Dedifferentiated amniotic fluid mesenchymal stem cell (primary cell): ENCODE results near the gene EP400.
"Not testable (repeated sequence)": the region's sequence is repeated elsewhere in the genome, so short reads cannot be mapped to it uniquely, and the experiment has no call there.

Experiments
- DNase-seq: peaks from one replicate; pipeline ENCODE4 v3.0.0-alpha.2; 2016; ENCODE audit errors: extremely low spot score

Gene EP400

DNA sequence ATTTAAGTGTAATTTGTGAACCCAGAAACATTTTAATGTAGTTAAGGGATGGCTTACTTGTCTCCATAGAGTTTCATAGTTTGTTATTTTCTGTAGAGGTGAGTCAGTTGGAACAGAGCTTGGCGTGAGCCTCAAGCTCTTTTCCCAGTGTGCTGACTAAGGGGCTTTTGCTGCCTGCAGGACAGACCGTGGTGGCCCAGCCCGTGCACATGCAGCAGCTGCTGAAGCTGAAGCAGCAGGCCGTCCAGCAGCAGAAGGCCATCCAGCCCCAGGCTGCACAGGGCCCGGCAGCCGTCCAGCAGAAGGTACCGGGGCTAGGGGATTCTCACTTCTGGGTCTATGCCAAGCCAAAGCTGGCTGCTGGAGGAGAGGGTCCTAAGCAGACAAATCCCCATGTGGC, 117.4 kb downstream of the EP400 start:
- no peak for DNase-seq

- no peak for DNase-seq
Measured at GRCh38 chr12:132068250-132068649, 118.5 kb downstream of the EP400 start.

DNA sequence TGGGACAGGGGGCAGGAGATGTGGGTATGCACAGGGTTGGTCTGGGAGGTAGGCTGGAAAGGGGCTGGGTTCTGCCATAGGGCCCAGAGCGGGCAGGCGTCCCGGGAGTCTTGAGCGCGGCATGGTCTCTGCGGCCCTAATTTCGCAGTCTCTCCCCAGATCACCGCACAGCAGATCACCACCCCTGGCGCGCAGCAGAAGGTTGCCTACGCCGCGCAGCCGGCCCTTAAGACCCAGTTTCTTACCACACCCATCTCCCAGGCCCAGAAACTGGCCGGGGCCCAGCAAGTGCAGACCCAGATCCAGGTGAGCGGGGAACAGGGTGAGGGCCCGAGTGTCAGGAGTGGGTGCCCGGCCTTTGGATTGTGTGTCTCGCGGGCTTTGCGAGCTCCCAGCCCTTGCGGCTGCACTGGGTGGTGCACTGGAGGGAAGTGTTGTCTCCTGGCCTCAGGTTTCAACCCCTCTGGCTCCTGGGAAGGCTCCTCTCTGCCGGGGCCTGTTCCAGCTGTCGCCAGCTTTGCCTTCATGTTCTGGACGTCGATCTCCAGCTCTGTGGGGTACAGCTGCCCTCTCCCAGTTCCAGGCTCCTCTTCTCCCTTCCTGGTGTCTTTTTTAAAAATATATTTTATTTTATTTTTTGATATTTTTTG, 119.7 kb downstream of the EP400 start:
- DNase-seq = no peak

DNA sequence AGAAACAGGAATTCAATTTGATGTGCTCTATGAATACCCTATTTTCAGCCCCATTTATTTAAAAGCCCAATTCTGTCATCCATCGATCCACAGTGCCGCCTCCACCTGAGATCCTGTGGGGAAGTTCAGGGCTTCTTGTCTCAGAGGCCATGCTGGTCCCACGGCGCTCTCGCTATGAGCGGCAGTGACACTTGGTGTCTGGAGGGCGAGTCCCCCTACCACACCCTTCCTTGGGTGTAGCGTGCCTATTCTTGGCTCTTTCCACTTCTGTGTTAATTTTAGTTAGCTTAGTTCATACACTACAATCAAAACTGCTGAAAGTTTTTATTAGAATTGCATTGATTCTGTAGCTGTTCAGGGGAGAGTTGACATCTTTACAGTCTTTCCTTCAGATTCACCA, 120.6 kb downstream of the EP400 start:
- no peak for DNase-seq

DNA sequence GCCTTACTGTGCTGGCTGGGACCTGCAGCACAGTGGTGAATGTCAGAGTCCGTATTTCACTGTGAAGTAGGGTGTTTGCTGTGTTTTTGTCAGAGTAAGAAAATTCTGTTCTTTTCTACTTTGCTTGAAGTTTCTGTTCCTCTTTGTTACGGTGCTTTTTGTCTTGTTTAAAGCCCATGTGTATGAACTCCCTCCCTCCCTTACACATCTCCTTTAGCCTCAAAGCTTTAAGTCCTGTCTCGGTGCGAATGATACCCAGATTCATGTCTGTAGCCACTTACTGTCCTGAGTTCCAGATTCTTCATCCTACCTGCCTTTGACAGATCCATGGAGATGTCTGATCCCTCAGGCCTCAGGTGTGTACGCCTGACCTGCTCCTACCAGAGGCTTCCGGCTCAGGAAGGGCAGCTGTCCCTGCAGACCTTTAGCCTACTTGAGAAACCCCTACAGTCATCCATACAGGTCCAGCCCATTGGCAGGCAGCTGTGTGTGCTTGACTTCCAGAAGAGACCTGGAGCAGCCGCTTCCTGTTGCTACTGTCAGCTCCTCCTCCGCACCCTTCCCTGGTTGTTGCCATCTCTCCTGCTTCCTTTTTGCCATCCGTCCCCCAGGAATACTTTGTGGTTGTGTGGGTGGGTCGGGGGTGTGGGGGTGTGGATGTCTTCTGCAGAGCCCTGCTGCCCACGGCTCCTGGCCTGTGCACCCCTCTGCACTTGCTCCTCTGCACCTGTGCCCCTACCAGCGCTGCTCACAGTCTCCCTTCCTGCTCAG, 121.5 kb downstream of the EP400 start:
- DNase-seq = no peak

- no peak for DNase-seq
Measured at GRCh38 chr12:132071830-132072384, 122.2 kb downstream of the EP400 start.

DNA sequence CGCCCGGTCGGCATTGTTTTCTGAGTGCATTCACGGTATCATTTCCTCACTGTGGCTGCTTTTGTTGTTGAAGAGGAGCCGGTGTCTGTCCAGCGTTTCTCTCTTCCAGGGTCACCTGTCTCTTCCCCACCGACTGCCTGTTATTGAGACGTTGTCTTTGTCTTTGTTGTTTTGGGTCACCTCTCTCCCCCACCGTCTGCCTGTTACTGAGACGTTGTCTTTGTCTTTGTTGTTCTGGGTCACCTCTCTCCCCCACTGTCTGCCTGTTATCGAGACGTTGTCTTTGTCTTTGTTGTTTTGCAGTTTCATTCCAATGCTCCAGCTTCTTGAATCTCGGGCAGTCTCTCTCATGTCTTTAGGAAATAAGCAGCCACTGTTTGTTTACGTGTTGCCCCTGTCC, 124.5 kb downstream of the EP400 start:
- no peak for DNase-seq

DNA sequence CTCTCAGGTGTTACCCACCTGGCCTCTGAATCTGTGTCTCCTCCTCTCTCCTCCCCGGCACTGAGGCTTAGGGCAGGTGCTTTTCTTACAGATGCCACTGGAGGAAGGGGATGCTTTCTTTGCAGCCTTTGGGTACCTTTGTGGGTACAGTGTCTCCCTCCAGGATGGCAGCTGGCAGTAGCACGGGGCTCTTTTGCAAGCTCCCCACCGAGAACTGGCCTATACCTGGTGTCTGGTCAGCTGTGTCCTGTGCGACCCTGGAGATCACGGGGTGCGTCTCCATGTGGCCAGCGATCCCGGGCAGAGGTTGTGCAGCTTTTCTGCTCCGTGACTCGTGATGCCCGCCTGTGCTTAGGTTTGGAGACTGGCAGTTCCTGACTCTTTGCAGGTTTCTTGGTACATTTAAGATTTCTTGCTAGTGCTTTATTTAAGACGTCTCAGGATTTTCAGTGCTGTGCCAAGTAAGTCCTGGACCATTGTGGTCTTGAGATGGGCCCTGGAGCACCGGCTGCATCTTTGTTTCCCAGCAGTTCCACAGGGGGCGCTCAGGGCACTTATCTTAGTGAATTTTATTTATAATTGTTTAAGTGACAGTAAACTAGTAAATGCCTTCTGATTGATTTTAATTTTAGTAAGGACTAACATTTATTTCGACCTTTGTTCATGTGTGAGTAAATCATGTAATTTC, 125.4 kb downstream of the EP400 start:
- no peak for DNase-seq

GRCh38 chr12:132075714-132076553, 126.2 kb downstream of the EP400 start:
- DNase-seq = no peak

DNA sequence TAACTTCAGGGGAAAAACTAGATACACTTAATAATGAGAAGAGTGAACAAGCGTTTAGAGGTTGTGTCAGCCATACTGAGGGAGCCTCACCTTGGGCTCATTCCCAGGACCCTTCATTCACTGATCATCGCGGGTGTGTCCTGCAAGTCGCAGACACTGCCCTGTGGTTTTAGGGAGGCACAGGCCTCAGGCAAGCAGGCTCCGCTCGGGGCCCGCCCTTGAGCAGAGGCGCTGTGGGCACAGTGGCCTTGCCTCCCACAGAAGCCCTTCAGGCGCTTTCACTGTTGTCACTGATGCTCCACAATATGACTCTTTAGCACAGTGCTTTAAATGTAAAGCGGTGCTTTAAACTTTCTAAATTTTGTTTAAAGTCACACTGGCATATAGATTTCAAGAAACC, 127.0 kb downstream of the EP400 start:
- DNase-seq = no peak

DNA sequence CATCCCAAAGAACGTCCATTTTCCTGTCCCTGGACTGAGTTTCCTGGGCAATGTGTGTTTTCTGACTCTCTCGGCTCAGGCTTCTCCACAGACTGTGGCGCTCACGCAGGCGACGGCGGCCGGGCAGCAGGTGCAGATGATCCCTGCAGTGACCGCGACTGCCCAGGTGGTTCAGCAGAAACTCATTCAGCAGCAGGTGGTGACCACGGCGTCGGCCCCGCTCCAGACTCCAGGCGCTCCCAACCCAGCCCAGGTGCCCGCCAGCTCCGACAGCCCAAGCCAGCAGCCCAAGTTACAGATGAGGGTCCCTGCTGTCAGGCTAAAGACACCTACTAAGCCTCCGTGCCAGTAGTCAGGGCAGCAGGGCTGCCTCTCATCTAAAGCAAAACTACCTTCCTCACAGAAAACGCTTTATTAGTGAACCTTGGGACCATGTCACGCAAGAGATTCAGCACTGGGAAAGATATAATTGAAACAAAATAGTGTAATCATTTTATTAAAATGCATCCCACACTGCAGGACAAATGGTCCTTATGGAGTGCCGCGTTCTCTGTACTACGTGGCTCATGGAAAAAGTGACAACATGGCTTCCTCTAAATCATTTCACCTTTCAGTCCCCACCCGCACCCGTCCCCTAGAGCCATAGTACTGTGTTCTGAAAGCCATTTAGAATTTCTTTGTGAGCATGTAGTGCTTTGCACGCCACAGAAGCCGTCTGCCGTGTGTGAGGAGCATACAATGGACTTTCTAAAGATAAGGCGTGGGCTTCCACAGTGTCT, 127.8 kb downstream of the EP400 start:
- no peak for DNase-seq

GRCh38 chr12:132078190-132078589, 128.4 kb downstream of the EP400 start:
- DNase-seq = no peak

DNA sequence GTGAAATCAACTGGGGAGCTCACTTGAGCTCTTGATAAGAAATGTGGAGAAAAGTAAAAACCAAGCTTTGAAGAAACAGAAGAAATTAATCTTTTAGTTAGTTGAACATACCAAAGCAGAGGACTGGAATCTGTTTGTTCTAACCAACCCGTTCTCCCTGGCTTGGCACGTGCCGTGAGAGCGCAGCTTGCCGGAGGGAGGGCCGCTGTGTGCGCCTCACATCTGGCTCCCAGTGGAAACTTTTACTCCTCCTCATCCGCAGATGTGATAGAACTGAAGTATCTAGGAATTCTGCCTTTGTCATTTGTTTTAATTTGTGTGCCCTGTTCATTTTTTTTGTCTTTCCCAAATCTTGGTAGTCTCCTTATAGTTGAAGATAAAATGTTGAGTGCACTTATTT, 129.5 kb downstream of the EP400 start:
- DNase-seq = no peak

DNA sequence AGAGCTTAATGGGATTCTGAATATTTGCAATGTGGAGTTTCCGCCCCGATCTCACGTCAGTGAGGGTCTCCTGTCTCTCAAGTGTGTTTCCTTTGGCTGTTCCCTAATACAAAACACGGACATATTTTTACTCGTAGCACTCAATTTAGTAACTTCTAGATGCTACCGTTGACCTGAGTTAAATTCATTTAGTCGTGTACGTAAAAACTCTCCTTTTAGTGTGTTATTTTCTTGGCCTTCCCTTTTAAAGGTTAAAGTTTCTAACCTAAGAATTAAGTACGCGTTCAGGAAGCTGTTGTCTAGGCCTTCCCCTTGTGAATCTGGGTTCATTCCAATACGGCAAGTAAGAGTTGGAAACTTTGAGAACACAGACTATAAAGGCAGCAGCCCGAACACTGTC, 130.0 kb downstream of the EP400 start:
- no peak for DNase-seq

DNA sequence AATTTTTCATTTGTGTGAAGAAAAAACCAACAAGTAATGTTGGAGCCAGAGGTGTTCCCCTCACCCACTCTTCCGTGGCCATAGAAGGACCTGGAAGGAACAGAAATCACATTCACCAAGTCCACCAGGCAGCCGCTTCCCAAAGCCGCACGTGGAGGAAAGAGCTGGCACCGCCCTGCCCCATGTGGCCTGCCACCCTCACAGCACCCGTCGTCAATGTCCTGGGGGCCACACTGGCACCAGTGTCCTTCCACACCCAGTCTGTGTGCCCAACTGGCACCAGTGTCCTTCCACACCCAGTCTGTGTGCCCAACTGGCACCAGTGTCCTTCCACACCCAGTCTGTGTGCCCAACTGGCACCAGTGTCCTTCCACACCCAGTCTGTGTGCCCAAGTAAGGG, 130.8 kb downstream of the EP400 start:
- not testable (repeated sequence) for DNase-seq

DNA sequence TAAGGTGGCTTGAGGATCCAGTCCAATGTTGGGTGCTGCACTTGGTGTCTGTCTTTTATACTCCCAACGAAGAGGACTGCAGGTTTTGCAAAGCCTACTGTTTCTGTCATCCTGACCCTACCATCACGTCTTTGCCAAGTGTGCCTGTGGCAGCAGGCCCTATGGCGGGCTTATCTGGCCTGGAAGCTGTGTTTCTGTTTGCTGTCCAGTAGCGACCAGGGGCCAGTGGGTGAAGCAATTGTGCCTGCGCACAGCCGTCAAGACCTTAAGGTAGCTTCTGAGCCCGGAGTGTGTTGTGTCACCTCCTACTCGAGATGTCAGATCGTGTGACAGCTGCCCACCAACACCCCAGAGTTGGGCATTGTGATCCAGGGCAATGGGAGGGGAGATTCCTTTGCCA, 131.7 kb downstream of the EP400 start:
- no peak for DNase-seq

DNA sequence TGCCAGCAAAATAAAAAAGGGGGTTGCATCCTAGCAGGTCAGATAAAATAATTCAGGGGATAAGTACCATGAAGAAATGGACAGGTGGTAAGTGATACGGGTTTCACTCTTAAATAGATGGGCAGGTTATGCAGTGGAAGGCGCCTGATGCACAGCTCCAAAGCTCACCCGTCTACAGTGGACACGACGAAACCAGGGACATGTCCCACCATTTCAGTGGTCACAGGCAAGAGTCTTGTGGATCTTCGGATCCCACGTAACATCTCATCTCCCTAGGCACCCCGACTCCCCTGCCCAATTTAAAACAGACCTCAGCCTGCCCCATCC, 133.8 kb downstream of the EP400 start:
- DNase-seq = no peak

DNA sequence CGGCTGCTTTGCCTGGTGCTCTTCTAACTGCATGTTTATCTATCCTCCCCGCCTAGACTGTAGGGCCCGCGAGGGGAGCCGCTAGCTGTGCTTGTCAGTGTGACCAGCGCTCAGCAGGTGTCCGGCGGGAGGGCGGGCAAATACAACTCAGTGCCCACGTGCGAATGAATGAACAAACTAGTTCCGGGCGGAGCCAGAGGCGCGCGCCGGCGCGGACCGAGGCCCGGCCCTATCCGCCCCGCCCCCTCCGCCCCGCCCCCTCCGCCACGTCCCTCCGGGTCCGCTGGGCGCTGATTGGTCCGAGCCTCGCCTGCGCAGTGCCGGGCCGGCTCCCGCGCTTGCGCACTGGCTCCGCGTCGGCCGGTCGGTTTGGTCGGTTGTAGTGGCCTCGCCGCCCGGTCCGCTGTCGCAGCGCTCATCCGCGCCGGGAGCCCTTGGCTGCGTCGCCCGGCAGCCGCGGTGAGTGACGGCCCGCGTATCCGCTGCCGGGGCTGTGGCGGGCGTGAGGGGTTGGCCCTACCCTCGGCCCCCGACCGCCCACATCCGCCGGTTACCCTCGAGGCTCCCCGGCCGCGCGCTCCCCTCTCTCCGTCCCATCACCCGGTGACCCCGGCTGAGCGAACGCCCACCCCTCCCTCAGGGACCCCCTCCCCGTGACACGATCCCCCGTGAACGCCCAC, 134.3 kb downstream of the EP400 start:
- DNase-seq = peak; percentile 75

GRCh38 chr12:132084621-132085290, 135.0 kb downstream of the EP400 start:
- no peak for DNase-seq

DNA sequence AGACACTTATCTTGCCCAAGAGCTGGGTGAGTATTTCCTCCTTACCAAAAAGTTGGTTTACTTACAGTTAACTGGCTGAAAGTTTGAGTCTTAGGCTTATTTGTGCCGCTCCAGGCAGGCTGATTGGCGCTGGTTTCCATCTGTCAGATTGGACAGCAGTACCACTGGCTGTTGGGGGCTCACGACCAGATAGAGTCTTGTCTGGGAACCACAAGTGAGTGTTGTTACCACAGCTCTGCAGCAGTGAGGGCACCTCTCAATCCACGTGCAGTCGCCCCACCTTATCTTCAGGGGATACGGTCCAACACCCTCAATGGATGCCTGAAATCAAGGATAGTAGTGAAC, 135.5 kb downstream of the EP400 start:
- DNase-seq = no peak
